Neutrophil (primary cell): ENCODE results near the gene S1PR3.

Source experiments
- H3K27ac ChIP-seq: fragments of 200-600 bp; sonication (generic); 2 replicates; pipeline ENCODE4 v1.5.1; 2016; ENCODE audit warnings: mild to moderate bottlenecking, moderate library complexity
- H3K27me3 ChIP-seq: fragments of 200-600 bp; sonication (generic); 2 replicates; pipeline ENCODE4 v1.6.0; 2016; ENCODE audit warnings: mild to moderate bottlenecking
- H3K36me3 ChIP-seq: fragments of 200-600 bp; sonication (generic); 2 replicates; pipeline ENCODE4 v1.5.1; 2017
- H3K4me1 ChIP-seq, 2 experiments: fragments of 200-600 bp in 1 of 2; sonication (generic) in 1 of 2; 1 replicate in 1 of 2; 2 replicates in 1 of 2; pipeline versions ENCODE4 v1.5.1 to v1.6.1; 2013 to 2016; ENCODE audit warnings: low read depth in 1 of 2, low read length in 1 of 2, mild to moderate bottlenecking in 1 of 2, moderate library complexity in 1 of 2; ENCODE audit not compliant: control insufficient read depth in 1 of 2, insufficient read depth in 1 of 2
- H3K4me3 ChIP-seq, 2 experiments: fragments of 200-600 bp in 1 of 2; sonication (generic) in 1 of 2; 1 replicate in 1 of 2; 2 replicates in 1 of 2; pipeline ENCODE4 v1.5.1; 2013 to 2016; ENCODE audit warnings: low read depth in 1 of 2, low read length in 1 of 2, mild to moderate bottlenecking in 1 of 2, moderate library complexity in 1 of 2
- H3K9me3 ChIP-seq: fragments of 200-600 bp; sonication (generic); 2 replicates; pipeline ENCODE4 v1.5.1; 2016
- TF ChIP-seq, protein P1 (sequence below): fragments of 200-600 bp; sonication (generic); IDR thresholded peaks from 2 replicates; pipeline ENCODE4 v1.5.1; 2016; ENCODE audit warnings: antibody characterized with exemption

Gene S1PR3

DNA sequence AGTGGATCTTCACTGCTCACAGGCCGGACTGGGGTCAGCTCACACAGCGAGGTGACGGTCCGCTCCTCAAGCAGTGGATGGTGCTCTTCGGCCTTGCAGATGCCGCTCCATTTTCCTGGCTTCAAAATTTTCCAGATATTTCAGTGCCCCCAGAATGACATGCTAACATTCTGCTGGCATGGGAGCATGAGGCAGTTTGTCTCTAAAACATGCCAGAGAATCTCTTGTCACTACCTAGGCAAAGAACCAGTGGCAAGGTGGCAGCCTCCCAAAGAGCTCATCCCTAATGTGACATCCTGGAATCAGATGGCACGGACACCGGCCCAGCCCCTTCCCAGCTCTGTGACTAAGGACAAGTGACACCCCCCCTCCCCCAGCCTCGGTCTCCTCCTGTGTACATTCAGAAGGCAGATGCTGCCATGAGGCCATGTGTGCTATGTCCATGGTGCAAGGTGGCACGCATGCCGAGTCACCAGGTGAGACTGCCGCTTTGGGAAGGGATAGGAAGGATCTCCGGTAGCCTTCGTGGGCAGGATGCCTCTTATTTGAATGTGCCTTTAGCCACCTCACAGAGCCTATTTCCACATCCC, 2.7 kb downstream of the S1PR3 start:
- no peak overlapping the region for H3K27ac ChIP-seq
- no peaks in the 10 kb centered on the region for H3K9me3 ChIP-seq
- peaks cover 35 to 42% of the 10 kb centered on the region in 2 experiments for H3K4me1 ChIP-seq
- peaks cover 28% of the 10 kb centered on the region for H3K27me3 ChIP-seq
- no peaks in the 10 kb centered on the region for H3K36me3 ChIP-seq
- no peak overlapping the region for H3K4me3 ChIP-seq
- TF ChIP-seq, protein P1, sequence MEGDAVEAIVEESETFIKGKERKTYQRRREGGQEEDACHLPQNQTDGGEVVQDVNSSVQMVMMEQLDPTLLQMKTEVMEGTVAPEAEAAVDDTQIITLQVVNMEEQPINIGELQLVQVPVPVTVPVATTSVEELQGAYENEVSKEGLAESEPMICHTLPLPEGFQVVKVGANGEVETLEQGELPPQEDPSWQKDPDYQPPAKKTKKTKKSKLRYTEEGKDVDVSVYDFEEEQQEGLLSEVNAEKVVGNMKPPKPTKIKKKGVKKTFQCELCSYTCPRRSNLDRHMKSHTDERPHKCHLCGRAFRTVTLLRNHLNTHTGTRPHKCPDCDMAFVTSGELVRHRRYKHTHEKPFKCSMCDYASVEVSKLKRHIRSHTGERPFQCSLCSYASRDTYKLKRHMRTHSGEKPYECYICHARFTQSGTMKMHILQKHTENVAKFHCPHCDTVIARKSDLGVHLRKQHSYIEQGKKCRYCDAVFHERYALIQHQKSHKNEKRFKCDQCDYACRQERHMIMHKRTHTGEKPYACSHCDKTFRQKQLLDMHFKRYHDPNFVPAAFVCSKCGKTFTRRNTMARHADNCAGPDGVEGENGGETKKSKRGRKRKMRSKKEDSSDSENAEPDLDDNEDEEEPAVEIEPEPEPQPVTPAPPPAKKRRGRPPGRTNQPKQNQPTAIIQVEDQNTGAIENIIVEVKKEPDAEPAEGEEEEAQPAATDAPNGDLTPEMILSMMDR = no peak

DNA sequence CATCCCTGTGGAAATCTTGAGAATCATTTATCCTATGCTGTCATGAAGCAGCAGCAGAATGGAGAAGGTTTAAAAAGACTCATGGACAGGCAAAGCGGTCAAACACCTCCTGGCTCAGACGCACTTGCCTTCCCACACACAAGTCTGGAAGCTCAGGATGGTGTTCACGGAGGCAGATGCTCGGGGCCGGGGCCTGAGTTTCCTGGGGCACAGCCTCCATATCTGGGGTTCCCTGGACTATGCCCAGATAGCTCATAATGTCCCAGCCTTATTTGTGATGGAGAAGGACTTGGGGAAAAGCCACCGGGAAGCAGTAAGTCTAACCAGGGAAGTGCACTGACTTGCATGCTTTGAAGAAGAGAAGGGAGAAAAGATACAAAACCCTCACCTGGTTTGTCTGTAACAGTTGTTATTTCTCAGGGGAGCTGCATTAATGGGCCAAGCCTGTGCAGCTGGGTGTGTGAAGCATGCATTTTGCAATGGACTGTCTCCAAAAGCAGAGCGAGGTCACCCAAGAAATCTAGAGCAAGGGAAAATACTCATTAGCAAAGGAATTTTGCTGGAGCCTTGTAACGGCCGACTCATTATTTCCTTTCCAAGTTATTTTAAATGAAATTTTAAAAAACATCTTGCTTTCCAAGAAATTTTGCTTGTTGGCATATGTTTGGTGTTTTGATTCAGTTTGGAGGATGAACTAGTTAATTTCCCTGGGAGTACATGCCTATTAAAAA, 3.4 kb downstream of the S1PR3 start:
- Histone ChIP-seq H3K27me3 (peaks cover 28% of the 10 kb centered on the region), H3K4me1 (peaks cover 31 to 36% of the 10 kb centered on the region in 2 experiments), H3K4me3 (no peak overlapping the region), H3K27ac (no peak overlapping the region), H3K9me3 (no peaks in the 10 kb centered on the region), H3K36me3 (no peaks in the 10 kb centered on the region)
- TF ChIP-seq, protein P1 = no peak

DNA sequence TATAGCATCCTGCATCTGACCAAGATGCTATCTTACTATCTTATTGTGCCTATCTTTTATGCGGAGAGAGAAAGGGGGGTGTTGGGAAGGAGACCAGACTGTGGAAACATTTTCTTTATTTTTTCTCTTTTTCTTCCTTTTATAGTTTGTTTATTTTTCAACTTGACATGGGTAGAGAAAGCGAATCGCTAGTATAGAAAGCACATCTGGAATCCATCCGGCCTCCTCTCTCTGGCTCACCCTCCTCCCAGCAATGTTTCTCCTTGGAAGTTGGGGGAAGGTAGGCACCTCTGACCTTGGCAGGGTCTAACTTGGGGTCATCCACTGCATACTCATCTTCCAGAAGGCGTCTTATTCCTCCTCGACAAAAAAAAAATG, 3.9 kb downstream of the S1PR3 start:
- TF ChIP-seq, protein P1 = no peak
- Histone ChIP-seq H3K4me1 (peaks cover 26 to 30% of the 10 kb centered on the region in 2 experiments), H3K4me3 (no peak overlapping the region)

DNA sequence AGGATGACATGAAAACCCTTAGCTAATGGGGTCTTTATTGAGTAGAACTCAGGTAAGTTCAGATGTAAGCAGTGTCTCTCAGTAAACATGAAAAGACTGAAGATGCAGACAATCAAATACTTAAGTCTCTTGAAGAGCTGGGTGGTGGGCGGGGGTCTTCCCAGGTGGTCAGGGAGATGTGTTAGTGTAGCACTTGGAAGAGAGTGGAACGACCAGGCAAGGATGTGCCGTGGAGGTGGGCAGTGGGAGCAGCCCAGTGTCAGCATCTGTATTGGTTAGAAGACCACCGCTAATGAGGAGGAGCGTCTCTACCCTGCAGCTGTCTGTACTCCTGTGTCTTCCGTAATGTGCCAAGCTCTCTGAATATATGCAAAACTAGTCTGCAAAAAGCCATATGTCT, 4.4 kb downstream of the S1PR3 start:
- TF ChIP-seq, protein P1 = no peak
- Histone ChIP-seq H3K9me3 (no peaks in the 10 kb centered on the region), H3K36me3 (no peaks in the 10 kb centered on the region), H3K4me1 (peaks cover 22 to 28% of the 10 kb centered on the region in 2 experiments), H3K4me3 (no peak overlapping the region), H3K27ac (no peak overlapping the region), H3K27me3 (peaks cover 22% of the 10 kb centered on the region)

More for the DNA sequence above, 3.9 kb downstream of the S1PR3 start:
- Histone ChIP-seq H3K27ac (no peak overlapping the region), H3K27me3 (peaks cover 27% of the 10 kb centered on the region), H3K36me3 (no peaks in the 10 kb centered on the region), H3K9me3 (no peaks in the 10 kb centered on the region)

DNA sequence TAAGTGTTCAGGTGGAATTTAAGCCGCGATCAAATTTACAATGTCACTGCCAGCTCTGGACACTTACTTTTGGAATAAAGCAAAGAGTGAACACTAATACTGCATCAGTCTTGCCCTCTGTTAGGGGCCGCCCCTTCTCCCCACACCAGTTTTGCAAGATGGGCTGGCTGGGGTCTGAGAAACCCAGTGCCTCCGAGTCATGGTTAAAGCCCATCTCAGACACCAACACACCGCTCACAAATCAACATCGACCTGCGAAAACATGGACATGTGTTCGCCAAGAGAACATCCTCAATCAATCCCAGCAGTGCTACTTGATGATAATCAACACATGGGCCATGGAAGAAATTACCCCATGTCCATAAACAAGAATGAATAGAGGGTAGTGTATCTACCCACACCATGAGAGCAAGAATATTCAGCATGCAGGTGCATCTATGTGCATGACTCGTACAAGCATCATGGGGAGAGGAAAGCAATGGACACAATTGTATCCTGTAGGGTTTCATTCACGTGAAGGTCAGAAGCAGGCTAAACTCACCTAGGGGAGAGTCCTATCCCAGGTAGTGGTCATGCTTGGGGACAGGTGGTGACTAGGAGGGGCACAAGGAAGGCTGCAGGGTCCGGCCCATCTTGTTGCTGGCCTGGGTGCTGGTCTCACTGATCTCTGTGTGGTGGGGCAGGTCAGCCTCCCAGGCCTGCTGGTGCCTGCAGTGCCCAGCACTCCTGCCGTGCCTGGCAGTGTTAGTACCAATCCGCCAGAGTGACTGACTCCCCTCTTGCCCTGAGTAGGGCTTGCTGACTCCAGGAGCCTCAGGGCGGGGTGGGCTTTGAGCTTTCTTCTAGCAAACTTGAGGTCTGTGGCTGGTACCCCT, 5.0 kb downstream of the S1PR3 start:
- Histone ChIP-seq H3K36me3 (no peaks in the 10 kb centered on the region), H3K27me3 (peaks cover 16% of the 10 kb centered on the region), H3K9me3 (no peaks in the 10 kb centered on the region), H3K4me1 (peaks cover 23 to 26% of the 10 kb centered on the region in 2 experiments), H3K4me3 (no peak overlapping the region), H3K27ac (no peak overlapping the region)
- TF ChIP-seq, protein P1 = no peak
